GM04503 (cell line): Measurements from ENCODE around the gene MDH2.
"Not testable (repeated sequence)": the region's sequence is repeated elsewhere in the genome, so short reads cannot be mapped to it uniquely, and the experiment has no call there.

Source experiments
- DNase-seq: peaks from one replicate; pipeline ENCODE4 v3.0.0-alpha.2; 2012; ENCODE audit warnings: low read depth

The MDH2 gene

DNA sequence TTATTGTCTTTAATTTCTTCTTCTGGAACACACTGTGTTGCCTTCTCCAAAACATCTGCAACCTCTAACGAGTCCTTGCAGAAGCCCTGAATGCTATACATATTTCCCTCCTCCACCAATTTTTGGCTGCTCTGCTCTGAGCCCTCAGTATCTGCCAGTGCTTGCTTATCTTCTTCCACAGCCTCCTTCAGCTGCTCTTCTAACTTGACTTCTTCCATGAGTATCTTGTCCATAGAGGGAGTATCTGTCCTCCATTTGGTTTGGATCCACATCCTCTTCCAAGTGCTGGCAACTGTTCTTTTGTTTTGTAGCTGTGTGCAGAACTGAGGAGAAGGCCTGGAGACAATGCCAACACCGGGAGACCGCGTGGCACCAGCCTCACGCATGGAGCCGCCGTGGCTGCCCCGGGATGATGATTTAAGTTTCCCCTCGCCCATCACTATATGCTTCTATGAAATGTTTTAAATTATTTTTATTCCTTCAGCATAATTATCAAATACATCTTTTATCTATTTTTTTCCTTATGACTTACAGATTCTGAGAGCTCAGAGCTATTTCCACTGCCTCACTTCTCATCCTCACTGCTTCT lies 65.2 kb downstream of the MDH2 start:
- DNase-seq: not testable (repeated sequence)

- DNase-seq: not testable (repeated sequence)
Observed at GRCh38 chr7:76114742-76115141, 66.8 kb downstream of the MDH2 start.
